Endothelial cell of umbilical vein (primary cell): ENCODE data around the gene TNIP1. TPM values are rescaled to one million over a fixed set of nuclear protein-coding genes. Genes with fewer than 3 reads are reported as not detected.

ENCODE experiments used
- BruUV-seq: library from RNA; stranded (reverse); fragments of 400-500 nt; replicated peaks from 2 replicates; lab custom pipeline; 2021; lab: Mats Ljungman, UMichigan
- CTCF ChIA-PET: fragments of 300-600, 350-600 bp; sonication (Branson Sonifier 250); formaldehyde crosslinking; loops from one replicate; lab custom pipeline; 2021; ENCODE audit warnings: antibody characterized with exemption, inconsistent platforms; lab: Charles Lee
- POLR2A ChIA-PET: fragments of 300-600, 350-600 bp; sonication (Branson Sonifier 250); formaldehyde crosslinking; loops from one replicate; lab custom pipeline; 2021; ENCODE audit warnings: antibody characterized with exemption, inconsistent platforms; lab: Charles Lee
- DNase-seq: peaks from one replicate; pipeline ENCODE4 v3.0.0-alpha.2; 2011; ENCODE audit warnings: low read depth, low spot score
- FAIRE-seq: peaks from 2 replicates; lab custom pipeline; 2011; peaks lifted over from hg19 to GRCh38; lab: Jason Lieb, UNC
- H2AFZ ChIP-seq: 2 replicates; pipeline ENCODE4 v1.6.0; 2012; ENCODE audit warnings: low read depth, low read length, control low read depth, inconsistent platforms
- H3K27ac ChIP-seq: 2 replicates; pipeline ENCODE4 v1.5.1; 2011; ENCODE audit warnings: low read depth, mild to moderate bottlenecking, control low read depth, low read length, moderate library complexity; ENCODE audit not compliant: insufficient read depth
- H3K27me3 ChIP-seq, 2 experiments: 2 replicates each; pipeline versions ENCODE4 v1.6.0 to v1.6.1; 2011; ENCODE audit warnings: low read length in 2 of 2, mixed read lengths in 1 of 2; ENCODE audit not compliant: control insufficient read depth in 2 of 2, insufficient read depth in 2 of 2
- H3K36me3 ChIP-seq, 2 experiments: 2 replicates in 1 of 2; 3 replicates in 1 of 2; pipeline ENCODE4 v1.5.1; 2011; ENCODE audit warnings: low read length in 2 of 2, mild to moderate bottlenecking in 1 of 2, moderate library complexity in 1 of 2; ENCODE audit not compliant: control insufficient read depth in 2 of 2, insufficient read depth in 2 of 2; ENCODE audit errors: extremely low read depth in 1 of 2
- H3K4me1 ChIP-seq: 3 replicates; pipeline ENCODE4 v1.5.1; 2011; ENCODE audit warnings: mild to moderate bottlenecking, low read length; ENCODE audit not compliant: control insufficient read depth, insufficient read depth; ENCODE audit errors: extremely low read depth
- H3K4me2 ChIP-seq: 2 replicates; pipeline ENCODE4 v1.6.1; 2011; ENCODE audit warnings: low read length, control low read depth, mixed read lengths; ENCODE audit not compliant: insufficient read depth
- H3K4me3 ChIP-seq, 3 experiments: fragments of 200-600 bp in 1 of 3; sonication (generic), shearing (Covaris generic) in 1 of 3; replicated peaks in 1 of 3; 2 replicates each; pipeline ENCODE4 v1.5.1; 2011 to 2016; ENCODE audit warnings: control low read depth in 3 of 3, low read length in 3 of 3, mild to moderate bottlenecking in 2 of 3, inconsistent platforms in 1 of 3, low read depth in 1 of 3, moderate library complexity in 1 of 3; ENCODE audit not compliant: insufficient read depth in 1 of 3
- H3K79me2 ChIP-seq: 2 replicates; pipeline ENCODE4 v1.6.0; 2012; ENCODE audit warnings: low read length, inconsistent platforms; ENCODE audit not compliant: control insufficient read depth, insufficient read depth
- H3K9ac ChIP-seq: replicated peaks from 2 replicates; pipeline ENCODE3; 2011; ENCODE audit warnings: low read length, control low read depth; ENCODE audit not compliant: insufficient read depth; ENCODE audit errors: extremely low read depth
- H3K9me1 ChIP-seq: replicated peaks from 3 replicates; pipeline ENCODE4 v1.6.0; 2011; ENCODE audit warnings: mild to moderate bottlenecking, low read length; ENCODE audit not compliant: control insufficient read depth, insufficient read depth; ENCODE audit errors: extremely low read depth
- H3K9me3 ChIP-seq: replicated peaks from 2 replicates; pipeline ENCODE4 v1.5.1; 2012; ENCODE audit warnings: low read length, inconsistent platforms; ENCODE audit not compliant: control insufficient read depth, insufficient read depth
- H4K20me1 ChIP-seq: replicated peaks from 2 replicates; pipeline ENCODE3; 2011; ENCODE audit warnings: mild to moderate bottlenecking, low read length; ENCODE audit not compliant: control insufficient read depth, insufficient read depth; ENCODE audit errors: extremely low read depth
- EZH2 ChIP-seq: IDR thresholded peaks from 2 replicates; pipeline ENCODE4 v1.6.1; 2012; ENCODE audit warnings: borderline replicate concordance, low read depth, mild to moderate bottlenecking, moderate library complexity, low read length, inconsistent platforms; ENCODE audit not compliant: severe bottlenecking
- FOS ChIP-seq: IDR thresholded peaks from 2 replicates; pipeline ENCODE4 v1.6.1; 2011; ENCODE audit warnings: mild to moderate bottlenecking, low read length, moderate library complexity, borderline replicate concordance; ENCODE audit not compliant: insufficient read depth
- GATA2 ChIP-seq: IDR thresholded peaks from 2 replicates; pipeline ENCODE4 v1.7.0; 2011; ENCODE audit warnings: low read depth, mild to moderate bottlenecking, moderate library complexity, mixed read lengths, low read length; ENCODE audit not compliant: insufficient read length, insufficient read depth
- JUN ChIP-seq: IDR thresholded peaks from 2 replicates; pipeline ENCODE4 v1.6.1; 2011; ENCODE audit warnings: borderline replicate concordance, low read depth; ENCODE audit not compliant: insufficient read length, insufficient read depth
- MYC ChIP-seq: IDR thresholded peaks from one replicate; pipeline ENCODE4 v1.6.1; 2011; ENCODE audit warnings: mild to moderate bottlenecking, low read depth, low read length
- POLR2A ChIP-seq: IDR thresholded peaks from 2 replicates; pipeline ENCODE4 v1.6.1; 2012; ENCODE audit warnings: low read depth, mild to moderate bottlenecking, control low read depth, low read length
- POLR2AphosphoS5 ChIP-seq: IDR thresholded peaks from 2 replicates; pipeline ENCODE4 v1.6.1; 2012; ENCODE audit warnings: low read depth, mild to moderate bottlenecking, control low read depth, low read length, moderate library complexity; ENCODE audit not compliant: insufficient read depth
- dilution Hi-C: fragments of 300-500 bp; cut with MboI; formaldehyde crosslinking; loops from one replicate; pipeline ENCODE4 v1.15.0; 2019; ENCODE audit warnings: low sequenced_read_pairs; ENCODE audit not compliant: extremely low pct_ligation_motif_present
- intact Hi-C: fragments of 100-400 bp; cut with micrococcal nuclease; formaldehyde crosslinking; loops from one replicate; pipeline ENCODE4 v1.10.0; 2022
- polyA plus RNA-seq, 4 experiments: library from polyadenylated mRNA; depleted of rRNA in 3 of 4; stranded (reverse) in 3 of 4; unstranded in 1 of 4; fragments of >200 nt; gene quantifications; 2 replicates each; pipeline versions ENCODE4 v1.2.1 to v1.2.3, GENCODE V29; 2011 to 2012; ENCODE audit warnings: missing spikeins in 1 of 4
- total RNA-seq: library from RNA; stranded (reverse); gene quantifications from 2 replicates; pipeline ENCODE4 v1.2.3, GENCODE V29; 2021
- TF ChIP-seq, protein P1 (sequence below), 2 donors: IDR thresholded peaks; 1 replicate in 1 of 2; 2 replicates in 1 of 2; pipeline ENCODE4 v1.5.1; 2011; ENCODE audit warnings: low read length in 2 of 2, mild to moderate bottlenecking in 2 of 2, moderate library complexity in 2 of 2, control low read depth in 1 of 2, inconsistent platforms in 1 of 2, low read depth in 1 of 2; ENCODE audit not compliant: insufficient read depth in 1 of 2; ENCODE audit errors: extremely low read depth in 1 of 2
- TF ChIP-seq, protein P2 (sequence below): IDR thresholded peaks from 2 replicates; pipeline ENCODE4 v1.6.1; 2011; ENCODE audit not compliant: insufficient read depth, insufficient read length

Gene TNIP1
- total and polyA plus RNA-seq, 2 donors (not counting 3 experiments of a cell fraction or from before 2014, with no cell fraction given) = 43.0 to 96.8 TPM

DNA sequence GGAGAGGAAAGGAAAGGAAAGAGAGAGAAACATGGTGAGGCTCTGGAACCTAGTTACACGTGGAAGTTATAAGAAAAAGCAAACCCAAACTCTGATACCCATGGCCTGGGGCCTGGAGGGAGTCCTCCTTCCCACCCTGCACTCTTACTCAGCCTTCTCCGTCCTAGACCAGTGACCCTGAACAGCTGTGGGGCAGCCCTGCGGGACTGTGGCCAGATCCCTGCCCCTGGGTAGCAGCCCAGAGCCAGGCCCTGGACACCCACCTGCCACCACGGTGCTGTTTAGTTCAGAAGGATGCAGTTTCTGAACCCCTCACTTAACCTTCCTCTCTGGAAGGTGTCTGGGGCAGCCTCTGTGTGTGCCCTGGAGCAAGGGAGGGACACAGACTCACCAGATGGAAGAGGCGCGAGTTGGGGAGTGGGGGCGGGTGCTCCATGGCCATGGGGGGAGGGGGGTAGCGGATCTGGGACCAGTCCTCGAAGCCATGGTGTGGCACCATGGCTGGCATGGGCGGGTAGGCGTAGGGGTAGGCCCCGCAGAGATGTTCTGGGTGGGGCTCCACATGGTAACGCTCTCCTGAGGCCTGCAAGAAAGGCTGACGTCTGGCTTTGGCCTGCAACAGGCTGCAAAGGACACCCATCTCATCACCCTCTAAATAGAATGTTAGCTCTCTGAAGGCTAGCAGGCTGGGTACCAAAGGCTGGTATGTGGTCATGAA, 47.5 kb downstream of the TNIP1 start:
- Histone ChIP-seq H3K9me3 (no peaks in the 10 kb centered on the region), H3K4me1 (peaks cover 10% of the 10 kb centered on the region), H3K36me3 (peaks cover 6 to 47% of the 10 kb centered on the region in 2 experiments), H3K9ac (no peak overlapping the region), H3K27ac (no peak overlapping the region), H2AFZ (no peak overlapping the region), H4K20me1 (no peaks in the 10 kb centered on the region), H3K27me3 (no peaks in the 10 kb centered on the region), H3K4me2 (no peak overlapping the region), H3K79me2 (no peaks in the 10 kb centered on the region), H3K4me3 (no peak overlapping the region), H3K9me1 (no peaks in the 10 kb centered on the region)
- no TSS peak for BruUV-seq
- no peak for FAIRE-seq
- intact Hi-C loops = no loop called here
- DNase-seq = no peak
- CTCF ChIA-PET = interaction anchor here (1.4 kb wide), 1 partner anchor 18 kb away, joined by 3 read pairs; no protein-coding TSS in a partner anchor
- dilution Hi-C loops = loop anchor here (10.0 kb wide), 1 partner anchor 51 kb away; the partner anchor contains the start of gene TNIP1
- POLR2A ChIA-PET = no interaction called here
- no peak for TF ChIP-seq MYC
- TF ChIP-seq, protein P1, sequence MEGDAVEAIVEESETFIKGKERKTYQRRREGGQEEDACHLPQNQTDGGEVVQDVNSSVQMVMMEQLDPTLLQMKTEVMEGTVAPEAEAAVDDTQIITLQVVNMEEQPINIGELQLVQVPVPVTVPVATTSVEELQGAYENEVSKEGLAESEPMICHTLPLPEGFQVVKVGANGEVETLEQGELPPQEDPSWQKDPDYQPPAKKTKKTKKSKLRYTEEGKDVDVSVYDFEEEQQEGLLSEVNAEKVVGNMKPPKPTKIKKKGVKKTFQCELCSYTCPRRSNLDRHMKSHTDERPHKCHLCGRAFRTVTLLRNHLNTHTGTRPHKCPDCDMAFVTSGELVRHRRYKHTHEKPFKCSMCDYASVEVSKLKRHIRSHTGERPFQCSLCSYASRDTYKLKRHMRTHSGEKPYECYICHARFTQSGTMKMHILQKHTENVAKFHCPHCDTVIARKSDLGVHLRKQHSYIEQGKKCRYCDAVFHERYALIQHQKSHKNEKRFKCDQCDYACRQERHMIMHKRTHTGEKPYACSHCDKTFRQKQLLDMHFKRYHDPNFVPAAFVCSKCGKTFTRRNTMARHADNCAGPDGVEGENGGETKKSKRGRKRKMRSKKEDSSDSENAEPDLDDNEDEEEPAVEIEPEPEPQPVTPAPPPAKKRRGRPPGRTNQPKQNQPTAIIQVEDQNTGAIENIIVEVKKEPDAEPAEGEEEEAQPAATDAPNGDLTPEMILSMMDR (IDR thresholded peaks at IDR 0.05; ENCODE audit: extremely low read depth in 1 of 2, insufficient read depth in 1 of 2, low read depth in 1 of 2, low read length in 2 of 2) = no peak
- TF ChIP-seq POLR2A = no peak
- no peak for TF ChIP-seq GATA2
- TF ChIP-seq JUN = no peak
- TF ChIP-seq, protein P2, sequence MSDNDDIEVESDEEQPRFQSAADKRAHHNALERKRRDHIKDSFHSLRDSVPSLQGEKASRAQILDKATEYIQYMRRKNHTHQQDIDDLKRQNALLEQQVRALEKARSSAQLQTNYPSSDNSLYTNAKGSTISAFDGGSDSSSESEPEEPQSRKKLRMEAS = no peak
- no peak for TF ChIP-seq FOS
- TF ChIP-seq POLR2AphosphoS5 = no peak
- no peak for TF ChIP-seq EZH2
